Measurements from ENCODE around the gene RTP1.
"Not testable (repeated sequence)": the region's sequence is repeated elsewhere in the genome, so short reads cannot be mapped to it uniquely, and the experiment has no call there.

The RTP1 gene

DNA sequence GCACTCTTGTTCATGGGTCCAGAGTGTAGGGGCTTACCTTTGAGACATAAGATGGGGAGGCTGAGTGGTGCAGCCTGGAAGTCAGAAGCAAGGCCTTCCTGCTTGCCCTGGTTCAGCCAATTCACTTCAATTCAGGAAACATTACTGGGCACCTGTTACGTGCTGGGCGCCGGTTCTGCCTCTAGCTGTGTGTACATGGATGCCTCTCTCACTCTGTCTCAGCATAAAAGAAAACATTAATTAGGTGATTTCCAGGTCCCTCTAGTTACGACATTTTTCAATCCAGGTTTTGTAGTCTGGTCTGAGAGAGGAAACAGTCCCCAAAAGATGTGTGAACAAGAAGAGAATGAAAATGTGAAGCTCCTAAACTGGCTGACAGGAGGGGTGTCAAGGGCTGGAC is 1.2 kb downstream of the RTP1 start:
- DNase-seq (ENCODE audit: low read depth in 2 of 2) = no peak

DNA sequence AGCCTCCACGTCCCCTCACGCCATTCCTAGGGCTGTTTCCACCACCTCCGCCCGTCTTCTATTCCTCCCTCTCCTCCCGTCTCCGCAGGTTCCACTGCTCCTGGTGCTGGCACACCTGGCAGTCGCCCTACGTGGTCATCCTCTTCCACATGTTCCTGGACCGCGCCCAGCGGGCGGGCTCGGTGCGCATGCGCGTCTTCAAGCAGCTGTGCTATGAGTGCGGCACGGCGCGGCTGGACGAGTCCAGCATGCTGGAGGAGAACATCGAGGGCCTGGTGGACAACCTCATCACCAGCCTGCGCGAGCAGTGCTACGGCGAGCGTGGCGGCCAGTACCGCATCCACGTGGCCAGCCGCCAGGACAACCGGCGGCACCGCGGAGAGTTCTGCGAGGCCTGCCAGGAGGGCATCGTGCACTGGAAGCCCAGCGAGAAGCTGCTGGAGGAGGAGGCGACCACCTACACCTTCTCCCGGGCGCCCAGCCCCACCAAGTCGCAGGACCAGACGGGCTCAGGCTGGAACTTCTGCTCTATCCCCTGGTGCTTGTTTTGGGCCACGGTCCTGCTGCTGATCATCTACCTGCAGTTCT is 2.3 kb downstream of the RTP1 start:
- not testable (repeated sequence) for DNase-seq (ENCODE audit: low read depth in 2 of 2)

DNA sequence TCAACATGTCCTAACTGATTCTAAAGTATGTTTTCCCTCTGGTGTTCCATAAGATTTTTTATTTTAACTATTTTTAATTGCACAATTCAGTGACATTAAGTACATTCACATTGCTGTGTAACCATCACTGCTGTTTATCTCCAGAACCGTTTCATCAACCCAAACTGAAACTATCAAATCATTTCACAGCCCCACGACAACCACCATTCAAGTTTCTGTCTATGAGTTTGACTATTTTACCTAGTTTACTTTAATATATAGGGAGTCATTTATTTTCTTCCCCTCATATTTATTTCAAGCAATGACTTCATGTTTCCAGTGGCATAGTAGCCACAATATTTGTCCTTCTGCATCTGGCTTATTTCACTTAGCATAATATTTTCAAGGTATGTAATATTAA is 8.4 kb downstream of the RTP1 start:
- DNase-seq (ENCODE audit: low read depth in 2 of 2) = no peak

DNA sequence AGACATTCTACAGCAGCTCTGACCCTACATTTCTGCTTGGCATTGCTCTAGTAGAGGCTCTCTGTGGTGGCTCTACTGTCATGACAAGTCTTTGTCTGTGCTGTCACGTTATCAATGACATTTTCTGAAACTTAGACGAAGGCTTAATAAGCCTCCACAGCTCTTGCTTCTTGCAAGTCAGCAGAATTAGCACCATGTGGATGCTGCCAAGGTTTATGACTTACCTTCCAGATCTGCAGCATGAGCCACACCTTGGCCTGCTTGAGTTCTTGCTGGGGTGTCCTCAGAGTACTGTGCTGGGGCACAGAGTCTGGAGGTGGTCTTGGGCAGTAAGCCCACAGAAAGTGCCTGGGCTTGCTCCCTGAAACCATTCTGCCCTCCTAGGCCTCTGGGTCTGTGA is 9.8 kb downstream of the RTP1 start:
- no peak for DNase-seq (ENCODE audit: low read depth in 2 of 2)

DNA sequence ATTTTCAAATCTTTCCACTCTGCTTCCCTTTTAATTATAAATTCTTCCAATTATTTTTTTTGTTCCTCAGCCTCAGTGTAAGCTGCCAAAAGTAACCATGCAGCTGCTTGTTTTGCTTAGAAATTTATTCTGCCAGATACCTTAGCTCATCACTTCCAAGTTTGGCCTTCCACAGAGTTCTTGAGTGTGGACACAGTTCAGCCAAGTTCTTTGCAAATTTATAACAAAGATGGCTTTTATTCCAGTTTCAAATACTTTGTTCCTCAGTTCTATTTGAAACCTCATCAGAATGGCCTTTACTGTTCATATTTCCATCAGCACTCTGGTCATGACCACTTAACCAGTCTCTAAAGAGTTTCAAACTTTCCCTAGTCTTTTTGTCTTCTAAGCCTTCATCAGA is 10.3 kb downstream of the RTP1 start:
- no peak for DNase-seq (ENCODE audit: low read depth in 2 of 2)

DNA sequence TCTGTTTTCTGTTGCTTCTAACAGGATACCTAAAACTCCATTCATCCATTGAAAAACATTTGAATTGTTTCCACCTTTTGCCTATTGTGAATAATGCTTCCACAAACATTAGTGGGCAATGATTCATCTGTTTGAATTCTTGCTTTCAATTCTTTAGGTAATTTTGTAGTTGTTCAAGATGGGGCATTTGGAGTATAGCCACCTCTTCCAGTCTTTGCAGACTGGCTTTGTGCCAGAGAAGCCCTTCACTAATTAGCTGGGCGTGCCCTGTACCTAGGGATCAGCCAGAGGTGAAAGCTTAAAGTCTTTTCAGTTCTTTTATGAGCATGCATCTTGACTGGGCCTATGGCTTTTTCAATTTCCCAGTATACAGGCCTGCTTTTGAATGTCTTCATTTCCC is 10.9 kb downstream of the RTP1 start:
- DNase-seq (ENCODE audit: low read depth in 2 of 2) = no peak

DNA sequence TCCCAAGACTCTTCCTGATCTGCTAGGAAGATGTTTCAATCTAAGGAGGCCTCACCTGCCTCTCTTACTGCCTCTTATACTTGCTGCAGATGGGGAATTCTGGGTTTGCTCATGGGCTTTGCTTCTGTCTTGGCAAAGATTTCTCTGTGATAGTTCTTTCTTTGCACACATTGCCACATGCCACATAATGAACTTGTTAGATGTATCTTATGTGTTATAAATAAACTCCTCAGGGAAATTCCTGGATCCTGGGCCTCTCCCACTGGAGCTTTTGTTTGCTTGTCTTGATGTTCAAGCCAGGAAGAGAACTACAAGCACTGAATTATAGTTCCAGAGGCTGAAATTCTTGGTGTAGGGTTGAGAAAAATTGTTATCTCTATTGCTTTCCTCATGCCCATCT is 12.2 kb downstream of the RTP1 start:
- no peak for DNase-seq (ENCODE audit: low read depth in 2 of 2)

DNA sequence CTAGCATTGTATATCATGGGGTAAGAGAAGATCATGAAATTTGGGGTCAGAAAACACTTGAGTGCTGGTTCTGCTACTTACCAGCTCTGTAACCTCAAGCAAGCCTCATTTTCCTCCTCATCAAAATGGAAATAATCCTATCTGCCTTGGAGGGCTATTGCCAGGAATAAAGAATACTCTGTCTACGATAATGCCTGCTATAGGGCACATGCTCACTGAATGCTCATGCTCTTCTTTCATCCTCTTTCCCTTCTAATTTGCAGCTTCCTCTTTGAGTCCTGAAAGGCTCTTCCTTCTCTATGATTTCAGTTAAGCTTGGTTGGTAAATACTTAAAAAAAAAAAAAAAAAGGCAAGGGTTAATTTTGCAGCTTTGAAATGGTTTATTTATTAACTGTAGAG is 12.8 kb downstream of the RTP1 start:
- DNase-seq (ENCODE audit: low read depth in 2 of 2) = no peak

DNA sequence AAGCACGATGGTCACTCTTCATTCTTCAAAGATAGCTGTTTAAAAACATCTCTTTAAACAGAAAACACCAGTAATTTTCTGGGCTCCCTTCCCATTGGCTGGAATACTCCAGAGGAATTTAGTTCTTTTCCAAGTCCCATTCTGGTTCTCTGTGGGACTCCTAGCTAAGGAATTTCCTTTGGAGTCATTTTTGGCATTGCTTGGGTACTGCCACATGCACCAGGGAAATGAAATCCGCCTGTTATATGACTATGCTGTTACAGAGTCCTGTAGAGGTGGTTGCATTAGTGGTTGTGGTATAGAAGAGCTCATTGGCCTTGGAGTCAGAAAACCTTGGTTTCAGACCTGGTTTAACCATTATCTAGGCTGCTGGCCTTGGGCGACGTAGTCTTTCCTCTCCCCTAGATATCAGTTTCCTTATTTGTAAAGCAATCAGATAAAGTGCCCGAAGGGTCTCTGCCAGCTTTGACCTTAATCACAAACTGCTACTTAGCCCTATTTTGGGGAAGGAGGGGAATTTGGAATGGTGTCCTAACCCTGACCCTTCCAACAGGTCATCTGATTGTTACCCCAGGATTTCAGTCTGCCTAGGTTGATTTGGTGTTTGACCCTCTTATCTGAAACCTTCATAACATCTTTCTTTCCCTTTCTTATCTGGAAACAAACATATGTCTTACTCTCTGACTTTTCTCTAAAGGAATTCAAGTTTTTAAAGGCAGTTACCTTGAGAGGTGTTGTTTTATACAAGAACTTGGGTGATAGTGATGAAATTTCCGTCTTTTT is 13.4 kb downstream of the RTP1 start:
- no peak for DNase-seq (ENCODE audit: low read depth in 2 of 2)

DNA sequence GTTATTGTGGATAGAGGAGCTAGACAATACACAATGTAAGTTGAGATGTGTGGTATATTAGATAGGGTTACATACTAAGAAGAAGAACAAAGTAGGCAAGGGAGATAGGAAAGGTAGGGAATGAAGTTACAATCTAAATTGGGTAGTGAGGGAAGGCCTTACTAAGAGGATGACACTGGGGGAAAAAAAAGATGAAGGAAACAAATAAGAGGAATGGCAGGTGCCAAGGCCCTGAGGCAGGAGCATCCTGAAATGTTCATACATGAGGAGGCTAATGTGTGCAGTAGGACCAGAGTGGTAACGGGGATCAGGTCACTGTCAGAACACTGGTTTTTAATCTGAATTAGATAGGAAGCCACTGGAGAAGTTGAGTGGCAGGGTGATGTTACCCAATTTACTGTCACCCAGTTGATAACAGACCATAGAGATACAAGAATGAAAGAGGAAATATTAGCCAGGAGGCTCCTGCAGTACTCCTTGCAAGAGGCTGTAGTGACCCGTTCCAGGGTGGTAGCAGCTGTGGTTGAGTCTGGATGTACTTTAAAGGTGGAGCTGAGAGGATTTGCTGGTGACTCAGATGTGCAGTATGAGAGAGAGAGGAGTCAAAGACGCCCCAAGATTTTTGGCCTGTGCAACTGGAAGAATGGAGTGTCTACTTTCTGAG is 14.4 kb downstream of the RTP1 start:
- DNase-seq (ENCODE audit: low read depth in 2 of 2) = no peak

DNA sequence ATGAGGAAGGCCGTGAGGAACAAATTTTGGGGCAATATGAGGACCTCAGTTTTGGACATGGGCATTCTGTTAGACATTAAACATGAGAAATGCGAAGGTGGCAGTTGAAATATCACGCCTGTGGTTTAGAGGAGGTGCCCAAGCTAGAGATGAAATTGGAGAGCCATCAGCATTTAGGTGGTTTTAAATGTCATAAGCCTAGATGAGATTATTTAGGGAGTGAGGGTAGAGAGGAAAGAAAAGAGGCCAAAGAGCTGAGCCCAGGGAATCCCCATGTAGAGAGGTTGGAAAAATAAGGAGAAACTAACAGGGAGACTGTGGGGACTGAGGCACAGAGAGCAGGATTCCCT is 14.9 kb downstream of the RTP1 start:
- no peak for DNase-seq (ENCODE audit: low read depth in 2 of 2)

DNA sequence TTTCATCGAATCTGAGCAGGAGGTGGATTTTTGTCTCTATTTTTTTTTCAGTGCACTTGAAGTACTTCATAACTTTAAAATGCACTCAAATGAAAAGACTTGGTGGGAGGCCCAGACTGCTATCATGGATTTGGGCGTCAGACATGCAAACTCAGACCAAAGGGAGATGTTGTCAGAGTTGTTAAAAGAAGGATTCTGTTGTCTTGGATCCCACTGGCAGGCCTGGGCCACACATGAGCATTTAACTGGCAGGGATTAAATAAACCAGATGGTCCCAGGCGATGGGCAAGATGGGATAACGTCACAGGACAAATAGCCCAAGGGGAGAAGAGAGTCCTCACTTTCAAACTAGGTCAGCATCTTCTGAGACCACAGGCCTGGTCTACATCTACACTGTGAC is 15.4 kb downstream of the RTP1 start:
- DNase-seq (ENCODE audit: low read depth in 2 of 2) = no peak

DNA sequence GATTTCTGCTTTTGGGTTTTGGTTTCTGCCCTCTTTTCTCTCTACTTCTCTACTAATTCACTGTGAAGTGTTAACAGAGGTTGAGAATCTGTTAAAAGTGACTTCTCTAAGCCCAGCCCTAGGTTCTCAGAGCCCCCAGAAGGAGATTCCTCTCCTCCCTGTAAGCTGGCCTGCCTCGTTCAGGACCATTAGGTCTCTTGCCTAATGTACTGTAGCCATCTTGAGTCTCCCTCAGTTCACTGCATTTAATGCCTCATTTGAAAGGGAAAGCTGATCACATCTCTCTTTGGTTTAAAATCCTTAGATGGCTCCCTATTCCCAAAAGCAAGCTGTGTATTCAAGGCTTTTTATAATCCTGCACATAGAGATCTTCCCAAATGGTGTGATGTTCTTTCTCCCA is 16.3 kb downstream of the RTP1 start:
- DNase-seq (ENCODE audit: low read depth in 2 of 2) = no peak

DNA sequence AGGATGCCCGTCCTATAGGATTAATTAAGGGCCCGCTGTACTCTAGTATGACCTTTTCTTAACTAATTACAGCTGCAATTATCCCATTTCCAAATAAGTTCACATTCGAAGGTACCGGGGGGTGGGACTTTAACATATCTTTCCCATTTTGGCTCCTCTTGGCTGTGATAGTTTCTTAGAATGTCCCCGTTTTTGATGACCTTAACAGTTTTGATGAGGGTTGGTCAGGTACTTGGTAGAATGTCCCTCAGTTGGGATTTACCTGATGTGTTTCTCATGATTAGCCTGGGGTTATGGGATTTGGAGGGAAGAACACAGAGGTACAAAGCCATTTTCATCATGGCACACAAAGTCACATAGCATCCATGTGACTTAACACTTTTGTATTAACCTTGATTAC is 18.2 kb downstream of the RTP1 start:
- DNase-seq (ENCODE audit: low read depth in 2 of 2) = no peak

DNA sequence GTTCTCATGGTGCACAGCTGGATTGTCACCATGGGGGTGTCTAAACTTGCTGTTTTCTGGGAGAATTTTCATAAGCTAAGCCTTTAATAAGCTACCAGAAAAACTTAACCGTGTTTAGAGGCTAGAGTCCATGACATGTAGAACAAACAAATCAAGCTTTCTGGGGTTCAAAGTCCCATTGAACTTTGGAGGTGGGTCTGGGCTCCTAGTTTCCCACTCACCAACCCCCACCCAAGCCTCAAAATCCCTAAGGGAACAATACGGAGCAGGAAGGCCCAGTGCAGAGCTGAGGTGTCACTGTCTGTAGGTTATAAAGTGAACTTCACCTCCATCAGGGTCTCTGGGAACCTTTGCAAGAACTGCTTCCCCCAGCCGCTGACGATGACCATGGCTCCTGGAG is 25.5 kb downstream of the RTP1 start:
- DNase-seq (ENCODE audit: low read depth in 2 of 2) = no peak

DNA sequence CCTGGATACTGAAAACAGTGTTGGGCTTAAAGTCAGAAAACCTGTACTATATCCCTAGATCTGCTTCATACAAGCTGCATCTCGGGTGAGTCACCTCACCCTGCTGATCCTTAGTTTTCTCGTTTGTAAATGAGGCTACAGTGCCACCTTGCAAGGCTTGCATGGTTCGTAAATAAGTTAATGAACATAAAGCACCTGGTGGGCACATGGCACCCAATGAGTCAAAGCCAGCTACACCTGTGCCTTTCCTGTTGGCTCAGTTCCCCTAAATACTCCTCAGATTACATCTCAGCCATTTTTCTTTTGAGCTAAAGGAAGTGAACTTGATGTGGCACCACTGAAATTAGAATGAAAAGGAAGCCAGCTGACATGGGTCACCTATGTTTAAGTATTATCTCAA is 26.5 kb downstream of the RTP1 start:
- no peak for DNase-seq (ENCODE audit: low read depth in 2 of 2)

DNA sequence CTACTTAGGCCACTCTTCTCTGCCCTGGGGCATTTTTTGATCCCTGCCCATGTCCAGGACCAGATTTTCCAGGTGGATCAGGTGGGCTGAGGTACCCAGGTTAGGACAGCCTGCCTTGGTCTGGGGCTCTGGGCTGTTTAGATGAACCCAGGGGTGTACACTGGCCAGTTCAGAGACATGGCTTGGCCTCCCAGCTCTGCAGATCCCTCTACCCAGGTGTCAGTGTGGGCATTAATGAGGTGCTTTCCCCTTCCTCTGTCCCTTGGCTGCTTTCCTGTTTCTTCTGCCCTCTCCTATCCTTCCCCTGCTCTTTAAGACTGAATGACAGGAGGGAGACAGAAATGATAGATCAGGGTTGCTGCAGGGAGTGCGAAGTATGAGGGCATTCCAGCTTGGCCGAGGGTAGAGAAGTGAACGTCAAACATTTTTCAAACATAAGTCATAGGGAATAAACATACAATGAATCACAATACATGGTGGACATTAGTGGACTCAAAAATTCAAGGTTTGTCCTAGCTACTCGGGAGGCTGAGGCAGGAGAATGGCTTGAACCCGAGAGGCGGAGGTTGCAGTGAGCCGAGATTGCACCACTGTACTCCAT is 30.5 kb downstream of the RTP1 start:
- DNase-seq (ENCODE audit: low read depth in 2 of 2) = no peak

DNA sequence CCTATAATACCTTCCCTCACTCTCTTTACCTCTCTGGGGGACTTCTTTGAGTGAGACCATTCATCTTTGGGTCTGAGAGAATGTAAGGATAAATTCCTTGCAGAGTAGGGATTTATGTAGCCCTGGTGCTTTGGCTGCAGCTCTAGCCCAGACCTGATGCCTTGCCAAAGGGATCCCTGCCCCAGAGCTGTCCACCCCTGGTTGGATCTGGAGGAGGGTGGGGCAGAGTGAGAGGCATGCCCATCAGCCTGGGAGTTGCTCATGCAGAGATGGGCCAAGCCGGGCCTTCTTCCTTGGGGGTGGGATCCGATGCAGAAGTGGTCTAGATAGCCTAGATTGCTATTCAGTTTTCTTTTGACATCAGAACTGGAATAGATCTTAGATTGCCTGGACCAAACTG is 31.5 kb downstream of the RTP1 start:
- DNase-seq (ENCODE audit: low read depth in 2 of 2) = no peak

DNA sequence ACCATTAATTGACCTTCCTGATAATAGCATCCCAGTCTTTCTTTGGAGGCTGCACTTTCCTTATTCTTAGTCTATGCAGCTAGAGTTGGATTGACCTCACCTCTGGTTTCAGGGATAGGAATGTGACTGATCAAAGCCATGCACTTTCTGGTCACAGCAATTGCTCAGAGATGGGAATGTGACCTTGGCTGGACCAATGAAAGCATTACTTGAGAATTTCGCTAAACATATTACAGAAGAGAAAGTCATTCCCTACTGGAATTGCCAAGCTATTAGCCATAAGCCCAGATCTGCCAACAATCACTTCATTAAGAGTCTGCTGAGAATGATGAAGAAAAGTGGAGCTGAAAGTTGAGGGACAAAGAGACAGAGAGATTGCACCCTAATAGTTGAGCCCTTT is 32.7 kb downstream of the RTP1 start:
- no peak for DNase-seq (ENCODE audit: low read depth in 2 of 2)

DNA sequence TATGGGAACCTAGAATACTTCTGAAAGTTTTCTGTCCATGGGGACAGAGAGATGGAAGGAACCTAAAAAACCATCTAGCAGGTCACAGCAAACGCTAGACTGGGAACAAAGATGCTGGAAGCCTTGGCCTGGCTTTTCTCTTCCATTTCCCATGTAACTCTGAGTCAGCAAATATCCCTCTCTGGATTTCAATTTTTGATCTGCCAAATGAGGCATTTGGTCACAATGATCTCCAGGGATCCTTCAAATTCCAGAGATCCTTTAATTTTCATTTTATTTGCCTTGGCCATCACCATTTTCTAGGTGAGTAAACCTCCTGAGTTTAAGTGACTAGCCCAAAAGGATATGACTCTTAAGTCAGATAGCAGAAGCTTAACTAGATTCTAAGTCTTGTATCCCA is 39.7 kb downstream of the RTP1 start:
- DNase-seq (ENCODE audit: low read depth in 2 of 2) = no peak

DNA sequence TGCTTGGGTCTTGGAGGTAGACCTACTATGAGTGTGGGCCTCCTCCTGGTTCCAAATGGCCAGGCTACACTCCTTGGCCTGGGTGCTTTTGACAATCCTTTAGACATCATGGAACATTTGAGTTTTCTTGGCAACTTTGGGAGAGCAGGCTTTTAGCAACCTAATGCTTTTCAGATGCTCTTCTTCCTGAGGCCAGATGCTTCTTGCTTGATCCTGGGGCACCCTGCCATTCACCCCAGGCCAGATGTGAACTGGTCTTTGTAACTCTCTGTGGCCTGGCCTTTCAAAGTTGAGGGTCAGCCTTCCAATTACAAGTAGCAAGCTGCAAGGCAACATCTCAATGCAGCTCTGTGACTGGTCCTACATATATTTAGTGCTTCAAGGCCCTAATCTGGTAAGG is 40.5 kb downstream of the RTP1 start:
- DNase-seq (ENCODE audit: low read depth in 2 of 2) = no peak

DNA sequence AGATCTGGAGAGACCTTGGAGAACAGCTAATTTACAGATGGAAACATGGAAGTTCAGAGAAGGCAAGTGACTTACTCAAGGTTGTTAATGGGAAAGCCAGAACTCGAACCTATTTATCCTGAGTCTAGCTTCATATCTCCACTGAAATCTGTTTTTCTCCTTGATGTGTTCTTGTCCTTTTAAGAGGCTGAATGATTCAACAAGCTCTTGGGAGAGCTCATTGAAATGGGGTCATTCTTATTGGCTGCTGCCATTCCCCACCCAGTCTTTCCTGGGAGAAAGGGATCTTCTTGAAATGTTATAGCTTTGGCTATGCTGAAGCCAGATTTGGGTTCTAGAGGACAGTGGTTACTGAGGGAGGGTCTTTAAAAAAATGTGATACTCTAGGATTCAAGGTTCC is 41.0 kb downstream of the RTP1 start:
- DNase-seq (ENCODE audit: low read depth in 2 of 2) = no peak

DNA sequence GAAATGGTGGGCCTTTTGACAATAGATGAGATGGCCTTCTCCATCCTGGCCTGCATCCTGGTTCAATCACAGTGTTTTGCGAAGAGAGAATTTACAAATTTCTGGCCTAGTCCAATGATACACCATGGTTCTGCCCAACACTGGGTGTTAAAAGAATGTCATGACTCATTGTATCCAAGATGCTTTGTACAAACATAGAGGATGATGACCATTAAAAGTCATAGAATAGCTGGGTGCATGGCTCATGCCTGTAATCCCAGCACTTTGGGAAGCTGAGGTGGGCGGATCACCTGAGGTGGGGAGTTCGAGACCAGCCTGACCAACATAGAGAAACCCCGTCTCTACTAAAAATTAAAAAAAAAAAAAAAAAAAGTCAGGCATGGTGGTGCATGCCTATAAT is 41.5 kb downstream of the RTP1 start:
- not testable (repeated sequence) for DNase-seq (ENCODE audit: low read depth in 2 of 2)

Data from stimulated activated CD4-positive, alpha-beta T cell treated with anti-CD3 and anti-CD28 coated beads, Interleukin-1b, Interleukin-23, amount 100 ng/mL, for 1 hour (primary cell).